ENCODE data around the gene ARID1A. TPM values are rescaled to one million over a fixed set of nuclear protein-coding genes. Genes with fewer than 3 reads are reported as not detected.

The ARID1A gene
- 82.1 and 104 TPM in 2 replicates for total RNA-seq (2014; rRNA removed; shearing (Covaris generic))
- polyA plus RNA-seq (2016; fragmentation: Nextera tagmentation; extraction: Ambion mirVana) = 50.0 and 62.6 TPM in 2 replicates
- long read RNA-seq, partial matches to known transcripts = 2 of 8 reads
- long read RNA-seq, other reads (novel, unspliced or antisense) = 3 of 8 reads

DNA sequence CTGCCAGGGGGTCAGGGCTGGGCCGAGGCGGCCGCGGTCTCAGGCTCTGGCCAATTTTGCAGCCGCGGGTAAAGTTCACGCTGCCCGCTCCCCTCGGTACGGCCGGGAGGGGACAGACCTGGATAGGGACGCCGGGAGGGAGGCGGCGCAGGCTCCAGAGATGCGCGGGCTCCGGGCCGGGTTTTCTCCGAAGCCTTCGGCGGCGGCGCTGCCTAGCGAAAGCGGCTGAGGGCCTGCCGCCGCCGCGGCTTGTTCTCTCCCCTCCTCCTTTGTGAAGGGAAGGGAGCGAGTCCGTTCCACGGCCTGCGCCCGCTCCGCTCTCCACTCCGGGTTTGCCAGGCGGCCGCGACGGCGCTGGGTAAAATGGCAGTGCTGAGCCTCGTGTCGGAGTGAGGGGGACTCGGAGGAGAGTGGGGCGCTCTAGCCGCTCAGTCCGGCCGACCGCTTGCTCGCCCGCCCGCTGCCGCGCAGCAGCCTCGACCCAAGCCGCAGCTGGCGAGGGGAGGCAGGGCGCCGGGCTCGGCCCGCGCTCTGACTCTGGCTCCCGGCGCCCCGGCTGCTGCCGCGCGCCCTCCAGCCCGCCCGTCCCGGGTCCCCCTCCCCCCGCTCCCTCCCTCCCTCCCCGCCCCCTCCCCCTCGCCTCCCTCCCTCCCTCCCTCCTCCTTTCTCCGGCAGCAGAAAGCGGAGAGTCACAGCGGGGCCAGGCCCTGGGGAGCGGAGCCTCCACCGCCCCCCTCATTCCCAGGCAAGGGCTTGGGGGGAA, at the start of gene ARID1A:
Gene ARID1A, plus strand, starts transcription at position 660 of the 763 bp plus-strand sequence. CDS start 389 bp downstream, outside the sequence.
- H4K20me1 ChIP-seq (replicated peaks; ENCODE audit: insufficient read depth) = peaks cover 23% of the 10 kb centered on the region
- Mint-ChIP-seq H3K36me3 (ENCODE audit: low read depth) (no peaks in the 10 kb centered on the region; the same call in 2 of the 3 replicates), H3K4me3 (peak within 1 kb of the TSS; percentile 82), H3K4me1 (peaks cover 20% of the 10 kb centered on the region), H3K9me3 (peaks cover 25% of the 10 kb centered on the region; the same call in 2 of the 3 replicates), H3K27me3 (ENCODE audit: insufficient read depth, low read depth, poor library complexity) (peaks cover 13% of the 10 kb centered on the region), H3K27ac (peak within 1 kb of the TSS; percentile 17; the same call in 1 of the 2 replicates)
- H3K36me3 ChIP-seq (ENCODE audit: insufficient read depth) = no peaks in the 10 kb centered on the region
- H3K27ac ChIP-seq (ENCODE audit: low read depth) = 0 out of 2 replicates have a peak within 1 kb of the TSS, but pooled peaks have one; percentile 61
- TF ChIP-seq ZNF114 (CRISPR knock-in tag; IDR thresholded peaks at IDR 0.05) = no peak
- TF ChIP-seq CREB1 (CRISPR knock-in tag; IDR thresholded peaks at IDR 0.05; ENCODE audit: low read depth) = peak; percentile 75
- TF ChIP-seq POLR2AphosphoS5 (IDR thresholded peaks at IDR 0.05; ENCODE audit: low read depth) = peak; percentile 62
- TF ChIP-seq, protein P1, sequence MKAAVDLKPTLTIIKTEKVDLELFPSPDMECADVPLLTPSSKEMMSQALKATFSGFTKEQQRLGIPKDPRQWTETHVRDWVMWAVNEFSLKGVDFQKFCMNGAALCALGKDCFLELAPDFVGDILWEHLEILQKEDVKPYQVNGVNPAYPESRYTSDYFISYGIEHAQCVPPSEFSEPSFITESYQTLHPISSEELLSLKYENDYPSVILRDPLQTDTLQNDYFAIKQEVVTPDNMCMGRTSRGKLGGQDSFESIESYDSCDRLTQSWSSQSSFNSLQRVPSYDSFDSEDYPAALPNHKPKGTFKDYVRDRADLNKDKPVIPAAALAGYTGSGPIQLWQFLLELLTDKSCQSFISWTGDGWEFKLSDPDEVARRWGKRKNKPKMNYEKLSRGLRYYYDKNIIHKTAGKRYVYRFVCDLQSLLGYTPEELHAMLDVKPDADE (IDR thresholded peaks at IDR 0.05) = no peak
- TF ChIP-seq, protein P2, sequence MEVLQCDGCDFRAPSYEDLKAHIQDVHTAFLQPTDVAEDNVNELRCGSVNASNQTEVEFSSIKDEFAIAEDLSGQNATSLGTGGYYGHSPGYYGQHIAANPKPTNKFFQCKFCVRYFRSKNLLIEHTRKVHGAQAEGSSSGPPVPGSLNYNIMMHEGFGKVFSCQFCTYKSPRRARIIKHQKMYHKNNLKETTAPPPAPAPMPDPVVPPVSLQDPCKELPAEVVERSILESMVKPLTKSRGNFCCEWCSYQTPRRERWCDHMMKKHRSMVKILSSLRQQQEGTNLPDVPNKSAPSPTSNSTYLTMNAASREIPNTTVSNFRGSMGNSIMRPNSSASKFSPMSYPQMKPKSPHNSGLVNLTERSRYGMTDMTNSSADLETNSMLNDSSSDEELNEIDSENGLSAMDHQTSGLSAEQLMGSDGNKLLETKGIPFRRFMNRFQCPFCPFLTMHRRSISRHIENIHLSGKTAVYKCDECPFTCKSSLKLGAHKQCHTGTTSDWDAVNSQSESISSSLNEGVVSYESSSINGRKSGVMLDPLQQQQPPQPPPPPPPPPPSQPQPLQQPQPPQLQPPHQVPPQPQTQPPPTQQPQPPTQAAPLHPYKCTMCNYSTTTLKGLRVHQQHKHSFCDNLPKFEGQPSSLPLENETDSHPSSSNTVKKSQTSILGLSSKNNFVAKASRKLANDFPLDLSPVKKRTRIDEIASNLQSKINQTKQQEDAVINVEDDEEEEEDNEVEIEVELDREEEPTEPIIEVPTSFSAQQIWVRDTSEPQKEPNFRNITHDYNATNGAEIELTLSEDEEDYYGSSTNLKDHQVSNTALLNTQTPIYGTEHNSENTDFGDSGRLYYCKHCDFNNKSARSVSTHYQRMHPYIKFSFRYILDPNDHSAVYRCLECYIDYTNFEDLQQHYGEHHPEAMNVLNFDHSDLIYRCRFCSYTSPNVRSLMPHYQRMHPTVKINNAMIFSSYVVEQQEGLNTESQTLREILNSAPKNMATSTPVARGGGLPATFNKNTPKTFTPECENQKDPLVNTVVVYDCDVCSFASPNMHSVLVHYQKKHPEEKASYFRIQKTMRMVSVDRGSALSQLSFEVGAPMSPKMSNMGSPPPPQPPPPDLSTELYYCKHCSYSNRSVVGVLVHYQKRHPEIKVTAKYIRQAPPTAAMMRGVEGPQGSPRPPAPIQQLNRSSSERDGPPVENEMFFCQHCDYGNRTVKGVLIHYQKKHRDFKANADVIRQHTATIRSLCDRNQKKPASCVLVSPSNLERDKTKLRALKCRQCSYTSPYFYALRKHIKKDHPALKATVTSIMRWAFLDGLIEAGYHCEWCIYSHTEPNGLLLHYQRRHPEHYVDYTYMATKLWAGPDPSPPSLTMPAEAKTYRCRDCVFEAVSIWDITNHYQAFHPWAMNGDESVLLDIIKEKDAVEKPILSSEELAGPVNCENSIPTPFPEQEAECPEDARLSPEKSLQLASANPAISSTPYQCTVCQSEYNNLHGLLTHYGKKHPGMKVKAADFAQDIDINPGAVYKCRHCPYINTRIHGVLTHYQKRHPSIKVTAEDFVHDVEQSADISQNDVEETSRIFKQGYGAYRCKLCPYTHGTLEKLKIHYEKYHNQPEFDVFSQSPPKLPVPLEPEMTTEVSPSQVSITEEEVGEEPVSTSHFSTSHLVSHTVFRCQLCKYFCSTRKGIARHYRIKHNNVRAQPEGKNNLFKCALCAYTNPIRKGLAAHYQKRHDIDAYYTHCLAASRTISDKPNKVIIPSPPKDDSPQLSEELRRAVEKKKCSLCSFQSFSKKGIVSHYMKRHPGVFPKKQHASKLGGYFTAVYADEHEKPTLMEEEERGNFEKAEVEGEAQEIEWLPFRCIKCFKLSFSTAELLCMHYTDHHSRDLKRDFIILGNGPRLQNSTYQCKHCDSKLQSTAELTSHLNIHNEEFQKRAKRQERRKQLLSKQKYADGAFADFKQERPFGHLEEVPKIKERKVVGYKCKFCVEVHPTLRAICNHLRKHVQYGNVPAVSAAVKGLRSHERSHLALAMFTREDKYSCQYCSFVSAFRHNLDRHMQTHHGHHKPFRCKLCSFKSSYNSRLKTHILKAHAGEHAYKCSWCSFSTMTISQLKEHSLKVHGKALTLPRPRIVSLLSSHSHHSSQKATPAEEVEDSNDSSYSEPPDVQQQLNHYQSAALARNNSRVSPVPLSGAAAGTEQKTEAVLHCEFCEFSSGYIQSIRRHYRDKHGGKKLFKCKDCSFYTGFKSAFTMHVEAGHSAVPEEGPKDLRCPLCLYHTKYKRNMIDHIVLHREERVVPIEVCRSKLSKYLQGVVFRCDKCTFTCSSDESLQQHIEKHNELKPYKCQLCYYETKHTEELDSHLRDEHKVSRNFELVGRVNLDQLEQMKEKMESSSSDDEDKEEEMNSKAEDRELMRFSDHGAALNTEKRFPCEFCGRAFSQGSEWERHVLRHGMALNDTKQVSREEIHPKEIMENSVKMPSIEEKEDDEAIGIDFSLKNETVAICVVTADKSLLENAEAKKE (CRISPR knock-in tag; IDR thresholded peaks at IDR 0.05) = no peak
- no peak for TF ChIP-seq STAT1 (IDR thresholded peaks at IDR 0.05; ENCODE audit: unreplicated experiment)
- TF ChIP-seq REST (IDR thresholded peaks at IDR 0.05; ENCODE audit: unreplicated experiment) = peak; percentile 15
- TF ChIP-seq CTCF (conservative IDR thresholded peaks at IDR 0.05; ENCODE audit: low read depth in 2 of 2) = no peak
- peak within 1 kb of the TSS; percentile 68 for H3K4me3 ChIP-seq
- no peaks in the 10 kb centered on the region for H3K9me2 ChIP-seq (ENCODE audit: insufficient read depth)
- H2AFZ ChIP-seq = no peak within 1 kb of the TSS
- ATAC-seq (peak; percentile 54), DNase-seq (ENCODE audit: low spot score) (peak; percentile 95)
- peaks cover 13% of the 10 kb centered on the region for H3K27me3 ChIP-seq (ENCODE audit: insufficient read depth)
- H3K79me2 ChIP-seq (replicated peaks; ENCODE audit: insufficient read depth) = peaks cover 41% of the 10 kb centered on the region
- H3K4me1 ChIP-seq (ENCODE audit: insufficient read depth) = peaks cover 44% of the 10 kb centered on the region
- peak within 1 kb of the TSS; percentile 91 for H3K4me2 ChIP-seq
- H3F3A ChIP-seq (replicated peaks; ENCODE audit: low read depth) = no peaks in the 10 kb centered on the region

All from GM23338 (cell line).